GM19455 (cell line): ENCODE measurements around the gene HS1BP3.

Experiments used
- ATAC-seq: cut with Tn5 transposase; IDR thresholded peaks from one replicate; pipeline ENCODE4 v1.9.1; 2021; ENCODE audit not compliant: unreplicated experiment

Gene HS1BP3

DNA sequence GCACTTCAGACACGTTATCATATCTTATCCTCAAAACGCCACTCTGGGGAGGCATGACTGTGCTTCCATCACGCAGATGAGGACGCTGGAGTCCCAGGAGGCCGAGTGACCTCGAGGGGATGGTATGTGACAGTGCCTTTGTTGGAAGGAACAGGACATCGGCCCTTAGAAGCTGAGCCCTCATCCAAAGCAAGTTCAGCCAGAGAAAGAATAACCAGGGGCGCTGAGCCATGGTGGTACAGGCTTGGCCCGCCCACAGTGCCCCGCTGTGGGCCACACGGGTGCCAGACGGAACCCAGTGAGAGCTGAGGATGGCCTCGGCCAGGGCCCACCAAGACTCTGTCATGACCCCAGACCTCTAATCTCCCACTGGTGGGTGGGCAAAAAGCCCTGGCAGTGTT, 31.3 kb downstream of the HS1BP3 start:
- no peak for ATAC-seq

GRCh38 chr2:20618886-20619521, 31.9 kb downstream of the HS1BP3 start:
- no peak for ATAC-seq

DNA sequence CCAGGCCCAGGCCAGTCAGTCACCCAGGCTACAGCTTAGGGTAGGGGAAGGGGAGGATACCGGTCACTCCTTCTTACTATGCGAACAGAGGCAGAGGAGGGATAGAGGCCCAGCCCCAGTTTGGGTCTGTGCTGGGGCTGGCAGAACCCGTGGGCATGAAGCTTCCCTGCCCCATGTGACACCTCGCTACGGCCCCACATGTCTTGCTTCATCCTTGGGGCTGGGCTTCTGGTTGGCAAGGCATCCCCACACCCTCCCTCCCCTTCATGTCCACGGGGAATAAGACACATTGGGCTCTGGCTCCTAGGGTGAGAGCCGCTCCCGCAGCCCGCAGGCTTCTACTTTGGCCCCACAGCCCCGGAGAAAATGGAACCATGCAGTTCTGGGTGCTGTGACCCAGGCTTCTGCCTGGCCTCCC, 32.4 kb downstream of the HS1BP3 start:
- no peak for ATAC-seq

DNA sequence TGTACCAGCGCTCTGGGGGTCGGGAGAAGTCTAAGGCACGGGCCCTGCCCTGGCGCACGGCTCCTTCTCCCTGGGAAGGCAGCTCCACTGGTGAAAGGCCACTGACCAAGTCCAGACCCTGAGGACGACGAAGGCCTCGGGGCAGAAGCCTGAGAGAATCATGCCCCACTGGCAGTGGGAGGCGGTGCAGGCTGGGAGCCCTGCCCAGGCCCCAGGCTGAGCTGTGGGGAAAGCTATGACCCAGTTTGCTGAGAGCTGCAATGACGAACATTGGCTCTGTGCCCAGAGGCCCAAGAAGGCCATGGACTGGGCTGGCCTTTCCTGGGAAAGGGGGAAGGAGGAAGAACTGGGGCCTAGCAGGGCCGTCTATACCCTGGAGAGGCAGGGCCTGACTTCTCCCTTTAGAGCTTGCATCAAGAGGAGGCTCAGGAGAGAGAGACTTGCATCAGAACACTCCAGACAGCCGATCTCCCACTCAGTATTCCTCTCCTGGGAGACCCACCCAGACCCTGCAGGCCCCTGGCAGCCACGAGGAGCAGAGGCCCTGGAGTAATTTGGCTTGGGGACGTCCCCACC, 32.9 kb downstream of the HS1BP3 start:
- no peak for ATAC-seq

DNA sequence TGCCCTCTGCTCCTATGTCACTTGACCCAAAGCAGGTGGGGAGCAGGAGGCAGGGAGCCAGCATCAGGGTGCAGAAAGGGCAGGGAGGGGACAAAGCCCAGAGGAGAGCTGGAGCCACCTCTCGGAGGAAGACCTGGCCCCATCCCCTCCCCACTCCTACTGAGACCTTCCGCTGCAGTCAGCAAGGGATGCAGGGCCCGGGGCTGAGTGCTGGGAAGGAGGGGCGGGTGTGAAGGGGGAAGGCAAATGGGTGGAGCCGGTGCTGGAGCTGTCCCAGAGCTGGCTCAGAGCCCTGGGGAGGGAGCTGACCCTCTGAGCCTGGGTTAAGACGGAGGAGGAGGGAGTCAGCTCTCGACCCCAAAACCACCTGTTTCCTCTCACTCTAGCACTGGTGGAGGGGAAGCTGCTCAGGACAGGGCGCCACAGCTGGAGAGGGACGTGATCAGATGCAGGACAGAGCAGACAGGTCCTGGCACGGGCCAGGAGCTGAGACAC, 33.8 kb downstream of the HS1BP3 start:
- no peak for ATAC-seq

DNA sequence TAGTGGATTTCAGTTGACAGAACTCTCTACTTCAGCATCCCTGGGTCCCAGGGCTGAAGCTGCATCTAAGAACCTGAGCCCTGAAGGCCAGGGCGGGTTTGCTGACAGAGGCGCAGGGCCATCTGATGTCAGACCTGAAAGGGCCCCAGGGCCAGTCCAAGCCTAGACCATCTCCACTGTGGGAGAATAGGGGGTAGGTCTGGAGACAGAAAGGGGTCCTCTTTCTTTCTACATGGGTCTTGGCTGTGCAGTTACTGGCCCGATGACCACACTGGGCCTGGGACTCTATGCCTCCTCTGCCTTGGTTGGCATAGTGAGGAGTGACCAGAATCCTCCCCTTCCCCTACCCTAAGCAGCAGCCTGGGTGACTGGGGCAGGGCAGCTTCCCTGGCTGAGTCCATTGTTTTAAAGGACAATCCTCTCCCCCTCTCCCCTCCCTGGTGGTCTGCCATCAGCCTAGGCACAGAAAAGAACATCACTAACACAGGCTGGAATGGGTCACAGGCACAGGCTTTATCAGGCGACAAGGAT, 34.5 kb downstream of the HS1BP3 start:
- no peak for ATAC-seq

GRCh38 chr2:20615466-20616241, 35.2 kb downstream of the HS1BP3 start:
- ATAC-seq = no peak

DNA sequence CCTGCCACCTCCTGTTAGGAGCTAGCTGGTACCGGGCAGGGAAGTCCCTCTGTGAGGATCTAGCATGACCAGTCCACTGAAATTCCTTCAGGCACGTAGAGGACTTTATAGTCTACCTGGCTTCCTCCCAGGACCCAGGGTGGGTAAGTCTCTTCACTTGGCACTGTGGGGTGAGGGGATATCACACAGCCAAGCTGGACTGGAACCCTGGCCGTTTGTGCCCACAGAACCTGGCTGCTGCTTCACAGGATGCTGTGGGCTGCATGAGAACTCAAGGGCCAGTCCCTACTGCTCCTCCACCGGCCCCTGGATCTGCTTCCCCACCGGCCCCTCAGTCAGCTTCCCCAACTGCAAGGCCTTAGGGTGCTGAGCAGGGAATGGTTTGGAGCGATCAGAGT, 35.8 kb downstream of the HS1BP3 start:
- ATAC-seq = no peak

GRCh38 chr2:20614201-20615067, 36.5 kb downstream of the HS1BP3 start:
- no peak for ATAC-seq

GRCh38 chr2:20612925-20613916, 37.7 kb downstream of the HS1BP3 start:
- ATAC-seq = no peak

GRCh38 chr2:20611844-20612356, 39.0 kb downstream of the HS1BP3 start:
- no peak for ATAC-seq

- ATAC-seq = no peak
Measured at GRCh38 chr2:20611077-20611843, 39.6 kb downstream of the HS1BP3 start.

DNA sequence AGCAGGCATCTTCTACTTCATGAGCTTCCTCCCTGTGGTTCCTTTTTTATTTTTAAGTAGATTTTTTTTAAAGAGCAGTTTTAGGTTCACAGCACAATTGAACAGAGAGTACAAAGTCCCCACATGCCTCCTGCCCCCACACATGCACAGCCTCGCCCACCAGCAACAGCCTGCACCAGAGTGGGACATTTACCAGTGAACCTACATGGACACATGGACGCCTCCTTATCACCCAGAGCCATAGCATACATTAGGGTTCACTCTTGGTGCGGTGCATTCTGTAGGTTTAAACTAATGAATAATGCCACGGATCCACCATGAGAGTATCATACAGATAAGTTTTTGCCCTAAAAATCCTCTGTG, 40.9 kb downstream of the HS1BP3 start:
- ATAC-seq = no peak

DNA sequence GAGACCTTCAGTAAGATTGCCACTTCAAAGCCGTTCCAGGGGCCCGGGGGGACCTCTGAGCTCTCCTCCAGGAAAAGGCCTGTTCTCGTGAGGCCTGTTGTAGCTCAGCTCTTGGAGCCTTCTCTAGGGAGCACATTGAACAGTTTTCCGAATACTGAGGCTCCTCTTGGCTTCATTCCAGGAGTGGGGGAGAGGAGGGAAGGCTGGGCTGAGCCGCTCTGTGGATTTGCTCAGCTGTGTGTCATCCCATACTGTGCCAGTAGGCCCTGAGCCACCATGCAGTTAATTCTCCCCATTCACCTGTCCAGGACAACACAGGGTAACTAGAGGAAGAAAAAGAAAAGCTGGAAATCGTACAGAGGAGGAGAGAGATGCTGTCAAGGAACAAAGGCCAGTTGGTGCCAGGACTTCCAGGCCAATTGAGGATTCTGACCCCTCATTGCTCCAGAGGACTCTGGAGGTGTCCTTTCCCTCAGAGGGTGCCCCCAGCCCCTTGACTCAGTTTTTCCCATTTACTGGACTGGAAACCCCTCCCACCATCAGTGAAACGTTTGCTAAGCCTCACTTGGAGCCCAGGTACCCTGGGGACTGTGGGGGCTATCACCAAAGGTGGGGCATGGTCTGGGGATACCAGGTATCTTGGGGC, 41.4 kb downstream of the HS1BP3 start:
- no peak for ATAC-seq

GRCh38 chr2:20608666-20609348, 42.1 kb downstream of the HS1BP3 start:
- no peak for ATAC-seq

DNA sequence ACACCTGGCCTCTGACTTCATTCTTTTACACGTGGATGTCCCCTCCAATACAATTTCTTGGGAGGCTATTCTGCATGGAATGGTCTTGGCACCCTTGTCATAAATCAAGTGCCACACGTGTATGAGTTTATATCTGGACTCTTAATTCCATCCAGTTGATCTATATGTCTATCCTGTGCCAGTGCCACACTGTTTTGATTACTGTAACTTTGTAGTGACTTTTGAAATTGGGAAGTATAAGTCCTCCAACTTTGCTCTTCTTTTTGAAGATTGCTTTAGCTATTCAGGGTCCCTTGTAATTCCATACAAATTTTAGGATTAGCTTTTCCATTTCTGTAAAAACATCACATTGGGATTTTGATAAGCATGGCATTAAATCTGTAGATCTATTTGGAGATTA, 43.5 kb downstream of the HS1BP3 start:
- ATAC-seq = no peak

DNA sequence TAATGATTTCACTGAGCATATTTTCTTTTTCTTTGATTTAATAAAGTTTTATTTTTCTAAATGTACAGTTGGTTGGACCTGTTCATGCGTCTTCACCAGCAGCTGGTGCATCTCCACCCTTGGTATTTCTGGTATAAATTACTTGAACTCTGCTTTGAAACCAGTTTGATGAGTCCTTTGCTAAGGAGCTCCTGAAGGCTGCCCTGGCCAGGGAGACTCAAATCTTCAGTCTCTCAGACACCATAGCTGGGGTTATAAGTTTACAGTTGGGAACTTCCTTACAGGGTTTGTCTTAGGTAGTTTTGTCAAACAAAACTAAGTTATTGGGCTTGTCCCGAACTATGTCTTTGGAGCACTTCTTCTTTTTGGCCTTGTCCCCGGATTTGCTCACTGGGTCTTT, 44.7 kb downstream of the HS1BP3 start:
- ATAC-seq = no peak

- ATAC-seq = no peak
Measured at GRCh38 chr2:20604951-20605381, 45.9 kb downstream of the HS1BP3 start.
